Measurements from ENCODE around the gene SHISA7. TPM values are rescaled to one million over a fixed set of nuclear protein-coding genes. Genes with fewer than 3 reads are reported as not detected.

The SHISA7 gene
- total and polyA plus RNA-seq, 7 donors = 0.01 TPM; not detected in 6

- peaks cover 0 to 16% (median 7%) of the 10 kb centered on the region in 3 donors for H3K27me3 ChIP-seq (ENCODE audit: insufficient read depth in 3 of 3, low read length in 2 of 3)
- no peak for TF ChIP-seq CTCF (IDR thresholded peaks at IDR 0.05)
- WGBS, 3 donors = 79 to 91% (median 81%) methylated on average over 8 to 11 of the region's 11 CpGs
- intact Hi-C loops (cut with DNase I) = loop anchor here in 1 of 2 donors (5.0 kb wide), 1 partner anchor 153 kb away; no protein-coding TSS in a partner anchor
- no peaks in the 10 kb centered on the region for H3K9me3 ChIP-seq
- H3K4me1 ChIP-seq = peaks cover 6% of the 10 kb centered on the region
- DNase-seq = no peak
- no peaks in the 10 kb centered on the region for H3K36me3 ChIP-seq (ENCODE audit: insufficient read depth in 1 of 2, low read depth in 1 of 2)
- ATAC-seq = no peak
- no peak overlapping the region for H3K27ac ChIP-seq
- H3K4me3 ChIP-seq = no peak overlapping the region
Observed at GRCh38 chr19:55455576-55456235, 12.6 kb upstream of the SHISA7 start.

GRCh38 chr19:55454787-55455243 lies 11.7 kb upstream of the SHISA7 start:
- H3K27me3 ChIP-seq (ENCODE audit: insufficient read depth in 3 of 3, low read length in 2 of 3) = peaks cover 0 to 16% (median 11%) of the 10 kb centered on the region in 3 donors
- intact Hi-C loops (cut with DNase I) = loop anchor here in 1 of 2 donors (5.0 kb wide), 2 partner anchors 68 to 153 kb away; partner anchors contain the start of gene RPL28
- 77 to 82% (median 79%) methylated on average over 12 to 14 of the region's 14 CpGs for WGBS, 3 donors
- H3K4me3 ChIP-seq = no peak overlapping the region
- TF ChIP-seq CTCF (IDR thresholded peaks at IDR 0.05) = peak; percentile 44
- no peak overlapping the region for H3K27ac ChIP-seq
- H3K4me1 ChIP-seq = peaks cover 6% of the 10 kb centered on the region
- H3K36me3 ChIP-seq (ENCODE audit: insufficient read depth in 1 of 2, low read depth in 1 of 2) = no peaks in the 10 kb centered on the region
- DNase-seq (no peak), ATAC-seq (peak in 1 of 4 donors; percentile 49)
- no peaks in the 10 kb centered on the region for H3K9me3 ChIP-seq

- DNase-seq = no peak
- intact Hi-C loops (cut with DNase I) = loop anchor here in 1 of 2 donors (5.0 kb wide), 1 partner anchor 66 kb away; the partner anchor contains the start of gene RPL28
- ATAC-seq = no peak
- Histone ChIP-seq H3K36me3 (ENCODE audit: insufficient read depth in 1 of 2, low read depth in 1 of 2) (no peaks in the 10 kb centered on the region), H3K9me3 (no peaks in the 10 kb centered on the region), H3K4me1 (peaks cover 6% of the 10 kb centered on the region), H3K27ac (no peak overlapping the region), H3K4me3 (no peak overlapping the region), H3K27me3 (ENCODE audit: insufficient read depth in 3 of 3, low read length in 2 of 3) (peaks cover 0 to 24% (median 21%) of the 10 kb centered on the region in 3 donors)
- TF ChIP-seq CTCF (IDR thresholded peaks at IDR 0.05) = no peak
- WGBS, 3 donors = 90 to 94% (median 93%) methylated on average over 12 of the region's 12 CpGs
Observed at GRCh38 chr19:55453511-55454260, 10.6 kb upstream of the SHISA7 start.

- ATAC-seq = peak; percentile 80 to 96 (median 91)
- Histone ChIP-seq H3K27ac (no peak overlapping the region), H3K36me3 (ENCODE audit: insufficient read depth in 1 of 2, low read depth in 1 of 2) (no peaks in the 10 kb centered on the region), H3K27me3 (ENCODE audit: insufficient read depth in 3 of 3, low read length in 2 of 3) (peaks cover 0 to 24% (median 24%) of the 10 kb centered on the region in 3 donors), H3K9me3 (no peaks in the 10 kb centered on the region), H3K4me1 (peaks cover 6% of the 10 kb centered on the region), H3K4me3 (no peak overlapping the region)
- intact Hi-C loops (cut with DNase I) = loop anchor here in 1 of 2 donors (5.0 kb wide), 1 partner anchor 66 kb away; the partner anchor contains the start of gene RPL28
- WGBS, 3 donors = 9 to 14% (median 9%) methylated on average over 23 to 34 of the region's 34 CpGs
- TF ChIP-seq CTCF (IDR thresholded peaks at IDR 0.05) = no peak
- DNase-seq = peak; percentile 76 to 90
Observed at GRCh38 chr19:55452749-55453346, 9.7 kb upstream of the SHISA7 start.

All from psoas muscle (tissue), 8 donors.